Fibroblast of the aortic adventitia (primary cell): Measurements from ENCODE around the gene LCMT1. TPM values are rescaled to one million over a fixed set of nuclear protein-coding genes. Genes with fewer than 3 reads are reported as not detected.

ENCODE experiments used
- DNase-seq: peaks from one replicate; pipeline ENCODE4 v3.0.0-alpha.2; 2010; ENCODE audit warnings: low read depth
- H3K4me3 ChIP-seq: 2 replicates; pipeline ENCODE4 v1.5.1; 2011; ENCODE audit warnings: low read depth, mild to moderate bottlenecking, control low read depth, low read length, moderate library complexity
- CTCF ChIP-seq: IDR thresholded peaks from 2 replicates; pipeline ENCODE4 v1.5.1; 2011; ENCODE audit warnings: mild to moderate bottlenecking, low read length, control low read depth, inconsistent platforms; ENCODE audit not compliant: insufficient read depth
- total RNA-seq: library from RNA; depleted of rRNA; stranded (reverse); fragments of >200 nt; gene quantifications from 2 replicates; pipeline ENCODE4 v1.2.3, GENCODE V29; 2012; ENCODE audit warnings: low replicate concordance

The LCMT1 gene
- total RNA-seq, 1 donor: 35.3 TPM

- peak; percentile 46 for DNase-seq
- TF ChIP-seq CTCF: no peak
These were observed 99.2 kb downstream of the LCMT1 start for GRCh38 chr16:25210758-25211157.

GRCh38 chr16:25212636-25213035 lies 101.1 kb downstream of the LCMT1 start:
- no peak for TF ChIP-seq CTCF
- DNase-seq: no peak
- no peak overlapping the region for H3K4me3 ChIP-seq

More at GRCh38 chr16:25210758-25211157, 99.2 kb downstream of the LCMT1 start:
- no peak overlapping the region for H3K4me3 ChIP-seq

- no peak for TF ChIP-seq CTCF
- H3K4me3 ChIP-seq: no peak overlapping the region
- no peak for DNase-seq
These were observed 102.3 kb downstream of the LCMT1 start for GRCh38 chr16:25213709-25214397.

GRCh38 chr16:25217112-25217511 lies 105.6 kb downstream of the LCMT1 start:
- H3K4me3 ChIP-seq: no peak overlapping the region
- no peak for TF ChIP-seq CTCF
- DNase-seq: no peak

GRCh38 chr16:25217921-25218320 lies 106.4 kb downstream of the LCMT1 start:
- DNase-seq: no peak
- TF ChIP-seq CTCF: no peak
- no peak overlapping the region for H3K4me3 ChIP-seq

- no peak for TF ChIP-seq CTCF
- DNase-seq: no peak
- no peak overlapping the region for H3K4me3 ChIP-seq
These were observed 107.7 kb downstream of the LCMT1 start for GRCh38 chr16:25219070-25219737.
